HG02840 (cell line): ENCODE results near the gene CD164.

Experiments used
- ATAC-seq: cut with Tn5 transposase; IDR thresholded peaks from one replicate; pipeline ENCODE4 v1.9.1; 2021; ENCODE audit warnings: mild to moderate bottlenecking, moderate library complexity, moderate number of reproducible peaks; ENCODE audit not compliant: unreplicated experiment, low FRiP score

The CD164 gene

GRCh38 chr6:109381747-109382575 lies at the start of gene CD164:
TSS of gene CD164 (minus strand) at chr6:109382467. CDS start at chr6:109382378, 89 bp downstream.
- peak; percentile 51 for ATAC-seq

GRCh38 chr6:109429496-109429895 lies 47.2 kb upstream of the CD164 start:
- ATAC-seq, result no peak

- no peak for ATAC-seq
These were observed 46.7 kb upstream of the CD164 start for GRCh38 chr6:109428889-109429477.

- no peak for ATAC-seq
These were observed 42.7 kb upstream of the CD164 start for GRCh38 chr6:109424946-109425345.

- no peak for ATAC-seq
These were observed 38.9 kb upstream of the CD164 start for GRCh38 chr6:109421184-109421583.

- no peak for ATAC-seq
These were observed 38.5 kb upstream of the CD164 start for GRCh38 chr6:109420751-109421150.

GRCh38 chr6:109417646-109418045 lies 35.4 kb upstream of the CD164 start:
- ATAC-seq, result no peak

- ATAC-seq, result no peak
These were observed 28.8 kb upstream of the CD164 start for GRCh38 chr6:109411034-109411433.

- ATAC-seq, result no peak
These were observed 23.9 kb upstream of the CD164 start for GRCh38 chr6:109406196-109406595.

- no peak for ATAC-seq
These were observed 14.8 kb upstream of the CD164 start for GRCh38 chr6:109397020-109397419.

GRCh38 chr6:109396046-109396718 lies 13.9 kb upstream of the CD164 start:
- no peak for ATAC-seq

- ATAC-seq, result no peak
These were observed 11.6 kb upstream of the CD164 start for GRCh38 chr6:109393886-109394281.

- no peak for ATAC-seq
These were observed 11.1 kb upstream of the CD164 start for GRCh38 chr6:109393157-109393885.

GRCh38 chr6:109389650-109390274 lies 7.5 kb upstream of the CD164 start:
- no peak for ATAC-seq

GRCh38 chr6:109388265-109388664 lies 6.0 kb upstream of the CD164 start:
- ATAC-seq, result no peak

- ATAC-seq, result no peak
These were observed 1.2 kb upstream of the CD164 start for GRCh38 chr6:109383438-109383940.

- peak; percentile 74 for ATAC-seq
These were observed 540 bp upstream of the CD164 start for GRCh38 chr6:109382576-109383437.

- ATAC-seq, result no peak
These were observed 1.1 kb downstream of the CD164 start for GRCh38 chr6:109381061-109381746.

- no peak for ATAC-seq
These were observed 2.6 kb downstream of the CD164 start for GRCh38 chr6:109379711-109380110.
